NCI-H1694 (cell line): Measurements from ENCODE around the gene APOO.
"Not testable (repeated sequence)": the region's sequence is repeated elsewhere in the genome, so short reads cannot be mapped to it uniquely, and the experiment has no call there.

Experiments
- DNase-seq: peaks from one replicate; lab custom pipeline; 2025; lab: John Stamatoyannopoulos, UW

APOO gene

DNA sequence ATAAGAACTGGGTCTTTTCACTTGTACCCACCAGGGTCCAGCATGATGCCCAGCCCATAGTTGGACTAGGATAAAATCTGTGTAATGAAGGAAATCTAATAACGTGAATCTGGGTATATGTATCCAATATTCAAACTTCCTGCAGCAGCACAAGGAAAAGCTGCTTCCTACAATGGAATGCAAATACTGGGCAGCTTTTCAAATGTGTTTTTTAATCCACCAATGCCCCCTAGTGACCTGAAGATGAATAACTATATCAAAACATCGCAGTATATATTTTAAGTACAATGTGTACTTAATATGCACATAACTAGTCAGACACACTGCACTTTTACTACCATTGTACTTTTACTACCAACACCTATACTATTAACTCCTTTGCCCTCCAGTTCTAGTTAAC, 5.3 kb downstream of the APOO start:
- peak; percentile 7 for DNase-seq

DNA sequence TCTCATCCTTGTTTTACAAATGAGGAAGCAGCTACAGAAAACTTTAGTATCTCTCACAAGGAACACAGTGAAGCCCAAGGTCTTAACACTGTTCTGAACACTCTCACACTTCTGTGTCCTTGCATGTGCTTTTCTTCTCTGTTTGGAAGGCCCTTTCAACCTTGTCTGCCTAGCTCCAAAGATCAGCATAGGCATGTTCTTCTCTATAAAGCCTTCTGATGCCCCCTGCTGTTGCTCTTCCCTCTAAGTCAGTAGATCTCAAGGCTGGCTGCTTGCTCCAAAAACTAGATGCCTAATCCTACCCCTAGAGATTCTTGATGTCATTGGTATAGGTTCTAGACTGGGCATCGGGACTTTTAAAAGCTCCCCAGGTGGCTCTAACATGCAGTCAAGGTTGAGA, 5.9 kb downstream of the APOO start:
- no peak for DNase-seq

- no peak for DNase-seq
Measured at GRCh38 chrX:23901060-23901459, 6.7 kb downstream of the APOO start.

DNA sequence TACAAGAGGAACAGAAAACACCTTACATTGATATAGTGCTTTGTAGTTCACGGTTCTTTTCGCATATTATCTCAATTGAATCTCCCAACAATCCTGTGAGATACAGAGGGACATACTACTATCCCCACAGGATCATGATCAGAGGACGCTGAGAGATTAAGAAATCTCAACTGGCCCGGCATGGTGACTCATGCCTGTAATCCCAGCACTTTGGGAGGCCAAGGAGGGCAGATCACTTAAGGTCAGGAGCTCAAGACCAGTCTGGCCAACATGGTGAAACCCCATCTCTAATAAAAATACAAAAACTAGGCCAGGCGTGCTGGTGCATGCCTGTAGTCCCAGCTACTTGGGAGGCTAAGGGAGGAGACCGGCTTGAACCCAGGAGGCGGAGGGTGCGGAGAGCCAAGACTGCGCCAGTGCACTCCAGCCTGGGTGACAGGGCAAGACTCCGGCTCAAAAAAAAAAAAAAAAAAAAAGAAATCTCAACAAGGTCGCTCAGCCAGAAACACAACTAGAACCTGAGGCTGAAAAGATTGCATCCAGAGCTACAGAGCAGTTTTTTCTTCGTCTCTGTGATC, 7.4 kb downstream of the APOO start:
- no peak for DNase-seq

DNA sequence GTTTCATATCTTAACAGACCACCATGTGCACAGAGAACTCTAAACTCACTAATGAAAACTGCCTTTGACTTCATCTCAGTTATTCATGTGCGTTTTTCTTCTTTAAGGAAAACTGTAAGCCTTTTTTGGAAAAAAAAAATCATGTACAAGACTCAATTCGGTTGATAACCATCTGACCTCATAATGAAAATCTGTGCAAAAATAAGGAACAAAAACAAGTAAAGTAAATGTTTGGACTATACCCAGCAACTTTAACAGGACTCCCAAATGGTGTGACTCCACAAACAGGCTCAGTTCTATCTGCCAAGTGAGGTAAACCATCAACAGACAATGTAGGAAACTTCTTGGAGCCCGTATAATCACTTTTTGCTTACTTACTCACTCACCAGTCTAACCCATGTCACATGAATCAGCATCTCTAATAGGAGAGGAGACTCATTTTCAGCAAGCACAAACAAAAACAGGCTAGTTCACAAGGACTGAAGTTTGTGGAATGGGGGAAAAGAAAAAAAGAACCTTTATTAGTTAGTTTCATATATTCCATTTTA, 9.3 kb downstream of the APOO start:
- no peak for DNase-seq

- no peak for DNase-seq
Measured at GRCh38 chrX:23896981-23897380, 10.8 kb downstream of the APOO start.

- DNase-seq, result not testable (repeated sequence)
Measured at GRCh38 chrX:23896539-23896938, 11.2 kb downstream of the APOO start.

DNA sequence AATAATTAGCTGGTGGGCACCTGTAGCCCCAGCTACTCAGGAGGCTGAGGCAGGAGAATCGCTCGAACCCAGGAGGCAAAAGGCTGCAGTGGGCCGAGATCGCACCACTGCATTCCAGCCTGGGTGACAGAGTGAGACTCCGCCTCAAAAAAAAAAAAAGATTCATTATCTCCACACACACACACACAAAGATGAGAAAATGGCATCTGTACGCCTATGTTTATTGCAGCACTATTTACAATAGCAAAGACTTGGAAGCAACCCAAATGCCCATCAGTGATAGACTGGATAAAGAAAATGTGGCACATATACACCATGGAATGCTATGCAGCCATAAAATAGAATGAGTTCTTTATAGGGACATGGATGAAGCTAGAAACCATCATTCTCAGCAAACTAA, 12.7 kb downstream of the APOO start:
- DNase-seq, result not testable (repeated sequence)

DNA sequence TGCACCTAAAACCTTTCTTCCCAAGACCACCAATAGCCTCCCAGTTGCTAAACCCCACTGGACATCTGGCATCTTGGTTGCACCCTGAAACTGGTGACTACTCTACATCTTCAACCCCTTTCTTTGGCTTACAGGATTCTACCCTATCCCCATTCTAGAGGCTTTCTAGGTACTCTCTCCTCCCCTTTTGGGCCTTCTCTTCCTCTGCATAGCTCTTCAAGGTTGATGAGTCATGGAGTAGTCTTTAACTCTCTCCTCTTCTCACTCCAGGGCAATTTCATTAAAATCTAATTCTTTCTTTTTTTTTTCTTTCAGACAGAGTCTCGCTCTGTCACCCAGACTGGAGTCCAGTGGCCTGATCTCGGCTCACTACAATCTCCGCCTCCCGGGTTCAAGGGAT, 16.8 kb downstream of the APOO start:
- DNase-seq, result no peak

DNA sequence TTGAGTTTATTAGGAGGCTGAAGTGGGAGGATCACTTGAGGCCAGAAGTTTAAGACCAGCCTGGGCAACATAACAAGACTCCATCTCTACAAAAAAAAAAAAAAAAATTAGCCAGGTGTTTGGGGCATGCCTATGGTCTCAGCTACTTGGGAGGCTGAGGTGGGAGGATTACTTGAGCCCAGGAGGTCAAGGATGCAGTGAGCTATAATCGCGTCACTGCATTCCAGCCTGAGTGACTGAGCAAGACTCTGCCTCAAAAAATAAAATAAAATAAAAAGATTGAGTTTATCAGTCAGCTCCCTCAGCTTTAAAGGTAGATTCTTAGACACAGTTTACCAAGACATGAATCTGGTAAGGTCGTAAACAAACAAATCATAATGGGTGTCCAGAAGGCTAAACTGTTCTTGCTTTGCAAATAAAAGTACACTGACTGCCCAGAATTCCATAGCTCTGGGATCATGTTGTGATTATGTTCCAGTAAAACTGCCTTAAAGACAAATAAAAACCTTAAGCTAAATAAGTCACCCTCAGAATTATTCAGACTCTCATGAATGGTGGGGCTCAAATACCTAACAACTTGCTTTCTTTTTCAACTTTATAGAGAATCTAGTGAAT, 18.7 kb downstream of the APOO start:
- no peak for DNase-seq

DNA sequence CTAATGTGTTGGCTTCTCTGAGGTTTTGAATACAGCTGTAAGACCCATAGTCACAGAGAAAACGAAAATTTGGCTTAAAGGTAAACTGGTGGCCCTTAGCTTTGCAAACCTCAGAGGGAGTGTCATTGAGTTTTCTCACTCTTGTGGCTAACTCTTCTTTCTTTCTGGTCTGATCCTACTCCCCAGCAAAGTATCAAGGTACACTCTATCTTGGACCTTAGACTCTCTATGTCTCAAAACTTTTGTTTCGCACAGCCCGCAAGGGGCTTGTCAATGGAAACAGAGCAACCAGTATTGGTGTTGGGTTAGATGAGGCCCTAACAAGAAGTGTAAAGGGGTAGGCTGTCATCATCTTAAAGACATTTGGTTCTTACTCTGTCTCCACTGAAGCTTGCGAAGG, 19.8 kb downstream of the APOO start:
- no peak for DNase-seq

GRCh38 chrX:23887451-23887850, 20.3 kb downstream of the APOO start:
- no peak for DNase-seq

DNA sequence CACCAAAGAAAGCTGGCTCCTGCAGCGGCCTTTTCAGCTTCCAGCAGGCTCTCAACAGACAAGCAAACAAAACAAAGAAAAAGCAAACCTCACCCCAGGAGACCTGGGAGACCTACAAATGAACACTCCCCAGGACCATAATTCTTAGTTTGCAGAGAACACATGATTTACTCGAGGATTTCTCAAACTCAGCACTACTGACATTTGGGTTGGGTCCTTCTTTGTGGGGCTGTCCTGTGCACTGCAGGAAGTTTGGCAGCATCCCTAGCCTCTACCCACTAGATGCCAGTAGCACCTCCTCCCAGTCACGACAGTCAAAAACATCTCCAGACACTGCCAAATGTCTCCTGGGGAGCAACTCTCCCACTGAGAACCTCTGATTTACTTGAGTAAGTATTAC, 21.9 kb downstream of the APOO start:
- no peak for DNase-seq

DNA sequence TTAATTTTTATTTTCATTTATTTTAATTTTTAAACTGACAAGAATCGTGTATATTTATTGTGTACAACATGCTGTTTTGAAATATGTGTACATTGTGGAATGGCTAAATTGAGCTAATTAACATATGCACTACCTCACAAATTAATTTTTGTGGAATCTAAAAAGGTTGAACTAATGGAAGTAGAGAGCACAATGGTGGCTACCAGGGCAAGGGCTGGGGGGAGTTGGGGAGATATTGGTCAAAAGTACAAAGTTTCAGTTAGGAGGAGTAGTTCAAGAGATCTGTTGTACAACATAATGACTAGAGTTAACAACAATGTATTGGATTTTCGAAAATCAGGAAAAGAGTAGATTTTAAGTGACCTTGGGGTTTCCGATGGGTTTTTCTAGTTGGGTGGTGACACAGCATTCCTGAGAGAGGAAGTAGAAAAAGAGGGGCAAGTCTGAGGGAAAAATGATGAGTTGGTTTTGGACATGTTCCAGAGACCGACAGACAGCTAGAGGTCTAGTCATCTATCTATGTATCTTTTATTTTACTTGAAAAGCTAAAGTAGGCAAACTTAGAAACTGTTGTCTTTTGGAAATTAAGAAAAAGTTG, 23.2 kb downstream of the APOO start:
- no peak for DNase-seq

DNA sequence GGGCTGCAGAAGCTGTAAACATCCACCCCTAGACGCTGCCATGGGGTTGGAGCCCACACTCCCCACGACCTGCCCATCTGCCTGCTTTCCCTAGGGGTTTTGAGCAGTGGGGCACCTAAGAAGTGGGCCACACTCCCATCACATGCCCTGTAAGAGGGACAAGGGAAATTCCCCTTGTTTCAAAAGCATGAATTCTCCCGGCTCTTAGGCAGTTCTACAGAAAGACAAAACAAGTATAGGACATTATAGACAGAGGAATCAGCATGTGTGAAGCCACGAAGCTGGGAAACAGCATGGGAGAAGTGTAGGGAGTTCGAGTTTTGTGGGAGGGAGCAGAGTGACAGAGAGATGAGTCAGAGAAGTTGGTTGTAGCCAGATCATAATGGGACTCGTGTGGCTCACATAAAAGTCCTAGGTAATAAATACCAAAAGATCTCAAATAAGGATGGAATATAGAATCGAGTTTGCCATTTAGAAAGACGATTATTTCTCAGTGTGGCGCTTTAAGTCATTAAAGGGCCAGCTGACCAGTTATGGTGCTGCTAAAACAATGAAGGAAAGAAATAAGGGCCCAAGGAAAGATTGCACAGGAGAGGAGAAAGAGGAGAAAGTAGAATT, 23.9 kb downstream of the APOO start:
- no peak for DNase-seq

GRCh38 chrX:23879380-23880090, 28.2 kb downstream of the APOO start:
- DNase-seq, result no peak

DNA sequence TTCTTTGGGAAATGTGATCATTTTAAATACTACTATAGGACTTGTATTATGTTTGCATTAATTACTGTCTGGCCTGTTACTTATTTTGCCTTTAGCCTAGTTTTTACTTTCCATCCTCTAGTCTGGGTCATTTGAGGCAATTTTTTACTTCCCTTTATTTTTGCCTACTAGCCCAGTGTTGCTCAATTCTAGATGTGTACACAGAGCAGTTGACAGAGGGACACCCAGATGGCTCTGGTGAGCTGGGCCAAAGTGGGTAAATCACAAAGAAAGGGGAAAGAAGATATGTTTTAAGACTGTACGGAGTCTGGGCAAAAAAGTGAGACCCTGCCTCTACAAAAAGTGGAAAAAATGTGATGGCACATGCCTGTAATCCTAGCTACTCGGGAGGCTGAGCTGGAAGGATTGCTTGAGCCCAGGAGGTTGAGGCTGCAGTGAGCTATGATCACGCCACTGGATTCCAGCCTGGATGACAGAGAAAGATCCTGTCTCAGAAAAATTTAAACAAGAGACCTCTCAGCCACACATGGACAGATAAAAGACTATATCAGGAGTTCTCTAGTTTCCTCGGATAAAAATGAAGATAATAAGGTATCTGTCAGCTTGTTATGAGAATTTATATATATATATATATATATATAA, 35.7 kb downstream of the APOO start:
- no peak for DNase-seq

DNA sequence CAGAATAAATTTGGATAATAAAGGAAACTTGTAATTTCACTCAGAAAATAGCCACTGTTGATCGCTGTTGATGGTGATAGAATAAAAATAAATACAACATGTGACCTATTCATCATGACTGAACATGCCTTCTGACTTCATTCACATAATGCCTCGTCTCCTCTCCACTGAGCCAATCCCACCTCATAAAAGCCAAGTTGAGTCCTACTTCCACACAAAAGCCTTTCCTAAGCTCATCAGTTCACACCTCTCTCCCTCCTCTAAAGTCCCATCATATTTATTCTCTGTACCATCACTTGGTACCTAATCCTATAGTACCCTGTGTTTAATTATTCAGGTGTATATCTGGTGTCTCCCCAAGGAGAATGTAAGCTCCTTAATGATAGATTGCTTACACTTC, 37.7 kb downstream of the APOO start:
- DNase-seq, result no peak

GRCh38 chrX:23864742-23865326, 42.9 kb downstream of the APOO start:
- DNase-seq, result no peak

GRCh38 chrX:23861952-23862351, 45.8 kb downstream of the APOO start:
- not testable (repeated sequence) for DNase-seq

DNA sequence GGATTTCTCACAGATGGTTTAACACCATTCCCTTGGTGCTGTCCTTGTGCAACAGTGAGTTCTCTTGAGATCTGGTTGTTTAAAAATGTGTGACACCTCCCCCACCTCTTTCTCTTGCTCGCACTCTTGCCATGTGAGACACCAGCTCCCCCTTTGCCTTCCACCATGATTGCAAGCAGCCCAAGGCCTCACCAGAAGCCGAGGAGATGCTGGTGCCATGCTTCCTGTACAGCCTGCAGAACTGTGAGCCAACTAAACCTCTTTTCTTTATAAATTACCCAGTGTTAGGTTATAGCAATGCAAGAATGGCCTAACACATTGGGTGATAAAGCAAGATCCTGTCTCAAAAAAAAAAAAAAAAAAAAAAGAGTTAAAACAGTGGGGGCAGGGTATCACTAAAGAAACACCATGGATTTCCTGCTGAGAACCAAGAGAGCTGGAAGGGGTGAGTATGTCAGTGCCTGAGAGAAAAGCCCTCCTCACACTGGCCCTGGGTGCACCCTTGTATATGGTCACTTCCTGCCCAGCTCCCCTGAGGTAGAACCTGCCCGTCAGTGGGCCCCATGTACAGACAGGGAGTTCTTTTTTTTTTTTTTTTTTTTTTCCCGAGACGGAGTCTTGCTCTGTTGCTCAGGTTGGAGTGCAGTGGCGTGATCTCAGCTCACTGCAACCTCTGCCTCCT, 46.4 kb downstream of the APOO start:
- no peak for DNase-seq
